Measurements from ENCODE around the gene AGT.

GRCh38 chr1:230694991-230695390 lies 18.9 kb downstream of the AGT start:
- TF ChIP-seq, protein P1, sequence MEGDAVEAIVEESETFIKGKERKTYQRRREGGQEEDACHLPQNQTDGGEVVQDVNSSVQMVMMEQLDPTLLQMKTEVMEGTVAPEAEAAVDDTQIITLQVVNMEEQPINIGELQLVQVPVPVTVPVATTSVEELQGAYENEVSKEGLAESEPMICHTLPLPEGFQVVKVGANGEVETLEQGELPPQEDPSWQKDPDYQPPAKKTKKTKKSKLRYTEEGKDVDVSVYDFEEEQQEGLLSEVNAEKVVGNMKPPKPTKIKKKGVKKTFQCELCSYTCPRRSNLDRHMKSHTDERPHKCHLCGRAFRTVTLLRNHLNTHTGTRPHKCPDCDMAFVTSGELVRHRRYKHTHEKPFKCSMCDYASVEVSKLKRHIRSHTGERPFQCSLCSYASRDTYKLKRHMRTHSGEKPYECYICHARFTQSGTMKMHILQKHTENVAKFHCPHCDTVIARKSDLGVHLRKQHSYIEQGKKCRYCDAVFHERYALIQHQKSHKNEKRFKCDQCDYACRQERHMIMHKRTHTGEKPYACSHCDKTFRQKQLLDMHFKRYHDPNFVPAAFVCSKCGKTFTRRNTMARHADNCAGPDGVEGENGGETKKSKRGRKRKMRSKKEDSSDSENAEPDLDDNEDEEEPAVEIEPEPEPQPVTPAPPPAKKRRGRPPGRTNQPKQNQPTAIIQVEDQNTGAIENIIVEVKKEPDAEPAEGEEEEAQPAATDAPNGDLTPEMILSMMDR (conservative IDR thresholded peaks at IDR 0.05): no peak
- TF ChIP-seq EZH2 (IDR thresholded peaks at IDR 0.05; ENCODE audit: low read depth): no peak

Data from PC-9 (cell line).